Stimulated activated CD4-positive, alpha-beta T cell treated with anti-CD3 and anti-CD28 coated beads, TNF-alpha, amount 100 ng/mL, for 4 hours (primary cell): ENCODE data around the gene ROCK2.
"Not testable (repeated sequence)": the region's sequence is repeated elsewhere in the genome, so short reads cannot be mapped to it uniquely, and the experiment has no call there.

Experiments used
- DNase-seq, 3 experiments: peaks; one replicate each; pipeline ENCODE4 v3.0.0-alpha.2; 2020; ENCODE audit warnings: low read depth in 3 of 3

ROCK2 gene

DNA sequence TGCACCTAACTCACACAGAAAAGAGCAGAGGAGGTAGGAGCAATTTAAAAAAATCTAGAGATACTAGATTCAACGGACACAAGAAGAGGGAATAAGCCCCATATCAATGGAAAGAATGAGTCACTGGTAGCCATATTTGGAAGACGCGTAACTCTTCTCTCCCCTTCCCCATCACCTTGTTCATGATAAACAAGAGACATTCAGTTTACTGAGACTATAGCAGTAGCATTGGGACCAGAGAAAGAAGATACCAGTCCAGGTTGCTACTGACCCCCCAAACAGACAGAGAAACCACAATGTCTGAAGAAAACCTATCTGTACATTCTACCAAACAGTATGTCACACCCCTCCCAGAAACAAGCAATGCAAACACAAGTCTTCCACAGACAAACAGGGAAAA is 108.1 kb downstream of the ROCK2 start:
- DNase-seq = no peak

GRCh38 chr2:11235583-11235982 is 108.9 kb downstream of the ROCK2 start:
- no peak for DNase-seq

DNA sequence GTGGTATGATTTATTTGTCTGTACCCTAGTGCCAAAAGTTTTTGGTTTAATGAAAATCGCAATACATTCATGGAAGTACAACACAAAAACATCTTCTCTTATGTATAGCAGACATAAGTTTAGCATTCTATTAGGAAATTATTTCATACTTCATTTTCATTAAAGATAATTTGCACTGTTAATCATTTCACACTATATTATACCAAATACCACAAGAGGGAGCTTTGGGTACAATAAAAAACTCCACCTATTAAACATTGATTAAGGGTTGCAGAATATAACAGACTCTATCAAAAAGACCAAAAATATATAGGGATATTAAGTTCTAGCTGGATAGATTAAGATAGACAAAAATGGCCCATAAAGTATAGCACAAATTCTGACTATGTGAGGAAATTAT is 110.1 kb downstream of the ROCK2 start:
- no peak for DNase-seq

DNA sequence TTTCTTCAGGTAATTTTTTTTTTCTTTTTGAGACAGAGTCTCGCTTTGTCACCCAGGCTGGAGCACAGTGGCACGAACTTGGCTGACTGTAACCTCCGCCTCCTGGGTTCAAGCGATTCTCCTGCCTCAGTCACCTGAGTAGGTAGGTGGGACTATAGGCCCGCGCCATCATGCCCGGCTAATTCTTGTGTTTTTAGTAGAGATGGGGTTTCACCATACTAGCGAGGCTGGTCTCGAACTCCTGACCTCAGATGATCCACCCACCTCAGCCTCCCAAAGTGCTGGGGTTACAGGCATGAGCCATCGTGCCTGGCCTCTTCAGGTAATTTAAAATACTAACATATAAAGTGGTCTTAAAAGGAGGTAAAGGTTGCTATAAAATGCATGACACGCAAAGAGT is 113.2 kb downstream of the ROCK2 start:
- not testable (repeated sequence) for DNase-seq

DNA sequence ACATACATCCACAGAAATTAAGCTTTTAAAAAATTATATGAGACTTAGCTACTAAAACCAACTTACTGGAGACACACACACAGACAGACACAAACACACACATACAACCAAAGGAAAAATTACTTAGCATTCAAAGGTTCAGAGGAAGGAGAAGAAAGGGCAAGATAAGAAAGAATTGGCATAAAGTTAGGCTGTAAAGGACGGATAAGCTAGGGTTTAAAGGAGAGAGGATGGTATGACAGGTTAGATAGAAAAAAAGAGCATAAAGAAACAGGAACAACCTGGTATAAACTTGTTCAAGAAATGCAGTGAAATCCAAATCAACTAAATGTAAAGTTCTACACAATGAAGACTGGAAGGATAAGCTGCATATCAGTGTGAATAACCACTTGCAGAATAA is 115.7 kb downstream of the ROCK2 start:
- no peak for DNase-seq

GRCh38 chr2:11227595-11227994 is 116.8 kb downstream of the ROCK2 start:
- DNase-seq = no peak

DNA sequence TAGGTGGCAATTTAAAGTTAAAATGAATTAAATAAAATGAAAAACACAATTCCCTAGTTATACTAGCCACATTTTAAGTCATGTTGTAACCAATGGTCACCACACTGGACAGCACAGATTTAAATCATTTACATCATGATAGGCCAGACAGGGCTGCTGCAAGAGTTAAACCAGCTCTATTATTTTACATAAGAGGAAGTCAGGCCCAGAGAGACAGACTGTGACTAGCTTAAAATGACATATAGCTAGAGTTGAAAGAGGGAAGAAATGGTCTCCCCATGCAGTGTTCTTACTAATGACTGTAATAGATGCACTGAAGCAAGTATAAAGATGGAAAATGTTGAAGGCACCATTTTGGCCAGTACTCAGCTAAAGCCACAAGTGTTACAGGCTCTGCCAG is 119.5 kb downstream of the ROCK2 start:
- DNase-seq = no peak

GRCh38 chr2:11222845-11223244 is 121.6 kb downstream of the ROCK2 start:
- no peak for DNase-seq

GRCh38 chr2:11220445-11220844 is 124.0 kb downstream of the ROCK2 start:
- no peak for DNase-seq

GRCh38 chr2:11215407-11215806 is 129.0 kb downstream of the ROCK2 start:
- no peak for DNase-seq

GRCh38 chr2:11214770-11215169 is 129.7 kb downstream of the ROCK2 start:
- DNase-seq = no peak

DNA sequence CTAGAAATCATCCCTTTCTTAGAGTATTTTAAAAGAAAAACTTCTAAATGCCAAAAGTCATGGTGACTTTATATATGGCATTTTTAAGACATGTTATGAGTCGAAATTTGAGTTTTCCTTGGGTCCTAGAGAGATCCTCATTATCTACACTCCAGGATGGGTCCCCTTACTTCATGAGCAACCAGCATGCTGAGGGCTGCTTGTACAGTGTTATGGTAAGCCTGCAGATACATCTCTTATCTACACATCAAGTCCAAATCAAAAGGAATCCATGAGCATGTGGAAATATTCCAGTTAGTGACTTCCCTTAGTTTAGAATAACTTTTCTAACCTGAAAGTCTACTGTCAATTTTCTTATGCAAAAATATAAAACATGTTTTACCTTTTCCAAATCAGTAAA is 130.5 kb downstream of the ROCK2 start:
- no peak for DNase-seq

DNA sequence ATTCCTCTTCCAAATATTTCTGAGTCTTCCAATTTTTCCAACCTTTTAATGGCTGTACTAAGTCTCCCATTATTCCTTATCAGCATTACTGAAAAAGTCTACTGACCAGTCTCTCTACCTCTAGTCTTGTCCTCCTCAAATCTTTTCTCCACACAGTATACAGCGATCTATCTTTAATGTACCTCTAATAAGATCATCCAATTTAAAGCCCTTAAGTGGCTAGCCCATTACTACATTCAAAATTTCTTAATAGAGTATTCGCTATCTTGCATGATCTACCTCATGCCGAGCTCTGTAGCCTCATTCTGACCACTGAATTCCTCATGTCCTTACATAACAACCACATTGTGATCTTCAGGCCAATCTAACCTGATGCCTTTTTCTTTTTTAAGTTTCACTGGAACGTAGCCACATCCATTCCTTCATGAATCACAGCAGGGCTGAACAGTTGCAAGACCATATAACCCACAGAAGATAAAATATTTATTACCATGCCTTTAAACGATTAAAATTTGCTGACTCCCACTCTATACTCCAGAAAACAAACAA is 131.3 kb downstream of the ROCK2 start:
- no peak for DNase-seq

DNA sequence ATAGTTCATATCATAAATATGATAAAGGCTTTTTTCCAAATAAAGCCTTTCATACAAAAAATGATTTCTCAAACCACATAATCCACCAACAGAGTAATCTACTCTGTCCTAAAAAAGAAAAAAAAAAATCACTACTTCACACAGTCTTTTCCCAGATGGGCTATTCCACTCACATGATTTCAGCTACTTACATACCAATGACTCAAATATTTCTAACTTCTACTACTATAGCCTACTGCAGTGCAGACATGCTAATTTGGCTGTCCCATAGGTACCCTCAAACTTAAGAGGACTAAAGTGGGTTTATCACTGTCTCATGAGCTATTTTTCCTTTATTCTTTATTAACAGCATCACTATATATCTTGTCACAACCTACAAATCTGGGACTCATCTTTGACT is 131.8 kb downstream of the ROCK2 start:
- DNase-seq = no peak

DNA sequence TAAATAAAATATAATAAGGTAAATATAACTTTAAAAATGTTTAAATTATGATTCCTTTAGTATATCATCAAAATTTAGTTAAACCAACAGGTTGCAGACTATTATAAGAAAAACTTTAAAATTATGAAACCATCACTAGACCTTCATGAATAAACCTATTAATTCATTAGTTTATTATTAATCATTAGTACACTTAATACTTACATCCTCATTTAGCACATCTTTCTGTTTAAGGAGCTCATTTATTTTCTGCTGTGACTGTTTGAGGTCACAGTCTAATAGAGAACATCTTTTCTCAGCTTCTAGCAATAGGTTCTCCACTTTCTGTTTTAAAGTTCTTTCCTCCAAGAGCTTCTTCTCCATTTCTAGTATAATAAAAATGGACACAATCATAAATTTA is 136.4 kb downstream of the ROCK2 start:
- DNase-seq = no peak

DNA sequence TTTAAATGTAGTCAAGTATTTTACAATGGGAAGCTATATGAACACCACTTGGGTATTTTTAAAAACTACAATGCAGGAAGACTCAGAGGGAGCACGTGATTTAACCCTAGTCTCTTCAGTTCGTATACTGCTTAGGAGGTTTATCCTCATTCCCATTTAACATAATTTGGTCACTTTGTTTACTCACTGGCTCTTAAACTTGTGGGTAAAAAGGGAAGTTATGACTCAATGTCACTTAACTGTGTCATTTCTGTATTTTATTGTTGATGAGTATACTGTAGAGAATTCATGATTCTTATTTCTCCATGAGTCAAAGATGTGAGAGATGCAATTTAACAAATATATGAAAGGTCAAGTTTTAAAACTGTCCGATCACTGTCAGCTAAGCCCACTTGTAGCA is 141.0 kb downstream of the ROCK2 start:
- DNase-seq = no peak

- DNase-seq = no peak
Observed at GRCh38 chr2:11201969-11202368, 142.5 kb downstream of the ROCK2 start.

DNA sequence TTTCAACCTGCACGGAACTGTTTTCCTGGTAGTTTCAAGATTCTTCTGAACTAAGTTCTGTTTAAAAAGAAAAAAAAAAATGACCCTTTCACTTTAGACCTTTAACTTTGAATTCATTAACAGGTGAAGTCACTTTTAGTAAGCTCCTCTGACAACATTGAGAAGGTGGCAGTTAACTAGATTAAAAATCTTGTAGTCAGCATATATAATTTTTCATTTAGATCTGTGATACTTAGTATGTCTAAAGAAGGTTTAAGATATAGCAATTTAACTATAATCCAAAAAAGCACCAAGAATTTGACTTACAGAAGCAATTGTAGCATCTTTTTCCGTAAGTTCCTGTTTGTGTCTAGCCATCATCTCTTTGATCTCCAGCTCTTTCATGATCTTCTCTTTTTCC is 143.8 kb downstream of the ROCK2 start:
- DNase-seq = no peak

- no peak for DNase-seq
Observed at GRCh38 chr2:11196246-11196645, 148.2 kb downstream of the ROCK2 start.

DNA sequence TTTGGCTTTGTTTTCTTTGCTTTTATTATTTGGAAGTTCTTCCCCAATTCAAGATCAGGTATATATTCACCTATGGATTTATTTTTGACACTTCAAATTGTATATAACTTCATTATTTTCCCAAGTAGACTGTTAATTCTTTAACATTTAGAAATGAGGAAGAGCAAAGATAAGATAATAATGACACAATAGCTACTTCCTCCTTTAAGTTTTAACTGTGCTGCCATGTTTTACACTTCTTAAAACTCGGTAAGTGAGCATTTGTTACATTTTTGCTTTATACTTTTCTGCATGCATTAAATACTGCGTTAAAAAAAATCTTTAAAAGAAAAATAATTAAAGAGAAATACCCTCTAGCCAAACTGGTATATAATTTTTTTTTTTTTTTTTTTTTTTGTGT is 156.7 kb downstream of the ROCK2 start:
- DNase-seq = no peak

GRCh38 chr2:11187083-11187619 is 157.3 kb downstream of the ROCK2 start:
- no peak for DNase-seq

DNA sequence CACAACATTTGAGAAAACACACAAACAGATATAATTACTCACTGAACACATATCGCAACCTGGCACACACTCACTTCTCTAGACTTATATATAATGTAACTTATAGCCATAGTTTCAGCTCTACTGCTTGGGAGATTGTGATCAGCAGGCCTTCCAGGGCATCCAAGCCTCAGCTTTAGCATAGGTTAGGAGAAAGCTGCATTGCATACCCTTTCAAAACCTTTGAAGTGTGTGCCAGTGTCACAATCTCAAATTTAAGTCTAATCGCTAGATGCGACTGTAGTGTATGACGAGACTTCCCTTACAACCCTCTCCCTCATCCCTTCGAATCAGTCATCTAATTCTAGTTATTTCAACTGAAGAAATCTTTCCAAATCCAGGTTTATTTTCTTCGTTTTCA is 158.3 kb downstream of the ROCK2 start:
- DNase-seq = no peak

- DNase-seq = no peak
Observed at GRCh38 chr2:11182951-11183350, 161.5 kb downstream of the ROCK2 start.

DNA sequence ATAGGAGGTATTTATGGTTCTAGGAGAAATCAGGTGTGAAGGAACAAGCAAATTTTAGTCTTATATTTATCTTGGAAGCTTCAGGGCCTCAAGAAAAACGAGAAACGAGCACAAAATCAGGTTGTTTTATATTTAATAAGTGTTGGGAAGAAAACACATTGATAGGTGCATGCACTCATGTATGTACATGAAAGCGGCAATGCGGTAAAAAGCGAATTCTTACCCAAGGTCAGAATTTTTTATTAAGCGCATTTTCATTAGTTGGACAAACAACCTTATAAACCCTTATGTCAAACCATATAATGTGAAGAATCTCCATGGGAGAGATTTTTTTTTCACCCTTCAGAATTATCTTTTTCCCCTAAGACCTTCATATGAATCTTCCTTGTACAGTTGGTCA is 163.8 kb downstream of the ROCK2 start:
- no peak for DNase-seq
